IPS-20b (cell line): Measurements from ENCODE around the gene CRIM1.

ENCODE experiments used
- H3K27ac ChIP-seq: one replicate; pipeline ENCODE4 v1.5.1; 2013; ENCODE audit warnings: low read length
- H3K27me3 ChIP-seq: 2 replicates; pipeline ENCODE4 v1.6.1; 2013; ENCODE audit warnings: mild to moderate bottlenecking, low read length, inconsistent platforms; ENCODE audit not compliant: insufficient read depth
- H3K36me3 ChIP-seq: 2 replicates; pipeline ENCODE4 v1.6.1; 2013; ENCODE audit warnings: low read depth, mild to moderate bottlenecking, inconsistent platforms, low read length, moderate library complexity; ENCODE audit not compliant: insufficient read depth
- H3K4me1 ChIP-seq: 2 replicates; pipeline ENCODE4 v1.6.1; 2013; ENCODE audit warnings: mild to moderate bottlenecking, control low read depth, inconsistent platforms, low read length, moderate library complexity; ENCODE audit not compliant: insufficient read depth
- H3K4me3 ChIP-seq: 2 replicates; pipeline ENCODE4 v1.5.1; 2013; ENCODE audit warnings: mild to moderate bottlenecking, low read length, inconsistent platforms
- H3K9ac ChIP-seq: 2 replicates; pipeline ENCODE4 v1.6.1; 2013; ENCODE audit warnings: low read depth, mild to moderate bottlenecking, inconsistent platforms, low read length, moderate library complexity
- H3K9me3 ChIP-seq: 2 replicates; pipeline ENCODE4 v1.6.1; 2013; ENCODE audit warnings: mild to moderate bottlenecking, low read depth, low read length, inconsistent platforms; ENCODE audit not compliant: insufficient read depth

Gene CRIM1

GRCh38 chr2:36441065-36441625 is 85.6 kb downstream of the CRIM1 start:
- no peaks in the 10 kb centered on the region for H3K9me3 ChIP-seq
- no peak overlapping the region for H3K27ac ChIP-seq
- H3K9ac ChIP-seq, result no peak overlapping the region
- H3K4me1 ChIP-seq, result no peaks in the 10 kb centered on the region; the same call in 1 of the 2 replicates
- H3K27me3 ChIP-seq, result no peaks in the 10 kb centered on the region
- H3K4me3 ChIP-seq, result no peak overlapping the region
- H3K36me3 ChIP-seq, result peaks cover 50% of the 10 kb centered on the region

GRCh38 chr2:36441816-36442215 is 86.2 kb downstream of the CRIM1 start:
- no peak overlapping the region for H3K9ac ChIP-seq
- H3K4me3 ChIP-seq, result no peak overlapping the region
- no peaks in the 10 kb centered on the region for H3K9me3 ChIP-seq
- no peaks in the 10 kb centered on the region for H3K27me3 ChIP-seq
- H3K4me1 ChIP-seq, result no peaks in the 10 kb centered on the region; the same call in 1 of the 2 replicates
- H3K27ac ChIP-seq, result no peak overlapping the region
- peaks cover 56% of the 10 kb centered on the region for H3K36me3 ChIP-seq

GRCh38 chr2:36444216-36444936 is 88.8 kb downstream of the CRIM1 start:
- H3K4me3 ChIP-seq, result no peak overlapping the region
- H3K4me1 ChIP-seq, result no peaks in the 10 kb centered on the region

GRCh38 chr2:36445185-36445866 is 89.7 kb downstream of the CRIM1 start:
- Histone ChIP-seq H3K27me3 (no peaks in the 10 kb centered on the region), H3K27ac (no peak overlapping the region), H3K4me3 (no peak overlapping the region), H3K9ac (no peak overlapping the region), H3K36me3 (peaks cover 82% of the 10 kb centered on the region), H3K9me3 (no peaks in the 10 kb centered on the region), H3K4me1 (no peaks in the 10 kb centered on the region; the same call in 1 of the 2 replicates)

More at GRCh38 chr2:36444216-36444936, 88.8 kb downstream of the CRIM1 start:
- Histone ChIP-seq H3K9ac (no peak overlapping the region), H3K27ac (no peak overlapping the region), H3K9me3 (no peaks in the 10 kb centered on the region), H3K36me3 (peaks cover 81% of the 10 kb centered on the region), H3K27me3 (no peaks in the 10 kb centered on the region)

- Histone ChIP-seq H3K36me3 (peaks cover 87% of the 10 kb centered on the region), H3K4me3 (no peak overlapping the region), H3K4me1 (no peaks in the 10 kb centered on the region; the same call in 1 of the 2 replicates), H3K27ac (no peak overlapping the region), H3K27me3 (no peaks in the 10 kb centered on the region), H3K9me3 (no peaks in the 10 kb centered on the region), H3K9ac (no peak overlapping the region)
Observed at GRCh38 chr2:36446294-36446693, 90.7 kb downstream of the CRIM1 start.

- H3K27ac ChIP-seq, result no peak overlapping the region
- peaks cover 62% of the 10 kb centered on the region for H3K36me3 ChIP-seq
- H3K4me3 ChIP-seq, result no peak overlapping the region
- no peak overlapping the region for H3K9ac ChIP-seq
- no peaks in the 10 kb centered on the region for H3K27me3 ChIP-seq
- no peaks in the 10 kb centered on the region for H3K9me3 ChIP-seq
- peaks cover 14% of the 10 kb centered on the region for H3K4me1 ChIP-seq
Observed at GRCh38 chr2:36449213-36449612, 93.6 kb downstream of the CRIM1 start.

GRCh38 chr2:36449943-36450392 is 94.4 kb downstream of the CRIM1 start:
- no peak overlapping the region for H3K9ac ChIP-seq
- peaks cover 55% of the 10 kb centered on the region for H3K36me3 ChIP-seq
- no peak overlapping the region for H3K27ac ChIP-seq
- H3K4me3 ChIP-seq, result no peak overlapping the region
- H3K4me1 ChIP-seq, result peaks cover 14% of the 10 kb centered on the region
- H3K9me3 ChIP-seq, result no peaks in the 10 kb centered on the region
- H3K27me3 ChIP-seq, result no peaks in the 10 kb centered on the region

GRCh38 chr2:36450466-36451196 is 95.1 kb downstream of the CRIM1 start:
- Histone ChIP-seq H3K4me3 (no peak overlapping the region), H3K36me3 (peaks cover 50% of the 10 kb centered on the region), H3K4me1 (peaks cover 14% of the 10 kb centered on the region), H3K9ac (no peak overlapping the region), H3K27ac (no peak overlapping the region), H3K9me3 (no peaks in the 10 kb centered on the region), H3K27me3 (no peaks in the 10 kb centered on the region)

- Histone ChIP-seq H3K9ac (no peak overlapping the region), H3K27me3 (no peaks in the 10 kb centered on the region), H3K36me3 (peaks cover 41% of the 10 kb centered on the region), H3K4me3 (no peak overlapping the region), H3K4me1 (peaks cover 18% of the 10 kb centered on the region), H3K9me3 (no peaks in the 10 kb centered on the region), H3K27ac (no peak overlapping the region)
Observed at GRCh38 chr2:36451512-36451911, 95.9 kb downstream of the CRIM1 start.

GRCh38 chr2:36452260-36452659 is 96.7 kb downstream of the CRIM1 start:
- no peak overlapping the region for H3K27ac ChIP-seq
- no peaks in the 10 kb centered on the region for H3K9me3 ChIP-seq

GRCh38 chr2:36453652-36454051 is 98.1 kb downstream of the CRIM1 start:
- peaks cover 21% of the 10 kb centered on the region for H3K36me3 ChIP-seq
- H3K27ac ChIP-seq, result no peak overlapping the region
- no peaks in the 10 kb centered on the region for H3K27me3 ChIP-seq
- no peak overlapping the region for H3K4me3 ChIP-seq
- H3K9ac ChIP-seq, result no peak overlapping the region
- no peaks in the 10 kb centered on the region for H3K9me3 ChIP-seq
- H3K4me1 ChIP-seq, result peaks cover 32% of the 10 kb centered on the region

More at GRCh38 chr2:36452260-36452659, 96.7 kb downstream of the CRIM1 start:
- Histone ChIP-seq H3K9ac (no peak overlapping the region), H3K27me3 (no peaks in the 10 kb centered on the region), H3K4me1 (peaks cover 19% of the 10 kb centered on the region), H3K4me3 (no peak overlapping the region), H3K36me3 (peaks cover 33% of the 10 kb centered on the region)
